C4-2B (cell line): ENCODE measurements around the gene ASXL1.
A peak's percentile ranks its signal among the peaks of the same experiment; 100 is the strongest.
"Not testable (repeated sequence)": the region's sequence is repeated elsewhere in the genome, so short reads cannot be mapped to it uniquely, and the experiment has no call there.

Experiments used
- H3K27ac ChIP-seq: fragments of 450-650 bp; 2 replicates; pipeline ENCODE4 v1.5.1; 2017
- ZFX ChIP-seq: fragments of 450-650 bp; IDR thresholded peaks from 2 replicates; pipeline ENCODE4 v1.6.1; 2017
- TF ChIP-seq, protein P1 (sequence below): fragments of 450-650 bp; conservative IDR thresholded peaks from 2 replicates; pipeline ENCODE4 v1.5.1; 2017; ENCODE audit warnings: mild to moderate bottlenecking

The ASXL1 gene

DNA sequence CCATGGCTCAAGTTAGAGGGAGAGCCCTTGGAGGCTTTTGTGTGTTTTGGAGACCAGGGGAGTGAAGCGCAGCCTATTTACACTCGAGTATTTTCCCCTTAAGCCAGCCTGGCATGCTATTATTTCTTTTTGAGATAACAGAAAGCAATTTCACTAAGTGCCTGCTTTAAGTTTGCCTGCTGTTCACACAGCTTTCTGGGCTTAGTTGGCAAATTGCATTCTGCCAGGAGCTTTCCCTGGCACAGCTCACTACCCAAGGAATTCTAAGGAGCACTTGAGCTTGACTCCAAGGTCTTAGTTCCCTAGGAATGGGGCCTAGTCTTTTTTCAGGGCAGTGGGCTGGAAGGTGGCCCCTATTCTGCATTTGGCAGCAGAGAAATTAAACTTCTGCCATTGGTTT is 19.0 kb upstream of the ASXL1 start:
- no peak overlapping the region for H3K27ac ChIP-seq
- TF ChIP-seq ZFX = no peak
- TF ChIP-seq, protein P1, sequence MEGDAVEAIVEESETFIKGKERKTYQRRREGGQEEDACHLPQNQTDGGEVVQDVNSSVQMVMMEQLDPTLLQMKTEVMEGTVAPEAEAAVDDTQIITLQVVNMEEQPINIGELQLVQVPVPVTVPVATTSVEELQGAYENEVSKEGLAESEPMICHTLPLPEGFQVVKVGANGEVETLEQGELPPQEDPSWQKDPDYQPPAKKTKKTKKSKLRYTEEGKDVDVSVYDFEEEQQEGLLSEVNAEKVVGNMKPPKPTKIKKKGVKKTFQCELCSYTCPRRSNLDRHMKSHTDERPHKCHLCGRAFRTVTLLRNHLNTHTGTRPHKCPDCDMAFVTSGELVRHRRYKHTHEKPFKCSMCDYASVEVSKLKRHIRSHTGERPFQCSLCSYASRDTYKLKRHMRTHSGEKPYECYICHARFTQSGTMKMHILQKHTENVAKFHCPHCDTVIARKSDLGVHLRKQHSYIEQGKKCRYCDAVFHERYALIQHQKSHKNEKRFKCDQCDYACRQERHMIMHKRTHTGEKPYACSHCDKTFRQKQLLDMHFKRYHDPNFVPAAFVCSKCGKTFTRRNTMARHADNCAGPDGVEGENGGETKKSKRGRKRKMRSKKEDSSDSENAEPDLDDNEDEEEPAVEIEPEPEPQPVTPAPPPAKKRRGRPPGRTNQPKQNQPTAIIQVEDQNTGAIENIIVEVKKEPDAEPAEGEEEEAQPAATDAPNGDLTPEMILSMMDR = no peak

DNA sequence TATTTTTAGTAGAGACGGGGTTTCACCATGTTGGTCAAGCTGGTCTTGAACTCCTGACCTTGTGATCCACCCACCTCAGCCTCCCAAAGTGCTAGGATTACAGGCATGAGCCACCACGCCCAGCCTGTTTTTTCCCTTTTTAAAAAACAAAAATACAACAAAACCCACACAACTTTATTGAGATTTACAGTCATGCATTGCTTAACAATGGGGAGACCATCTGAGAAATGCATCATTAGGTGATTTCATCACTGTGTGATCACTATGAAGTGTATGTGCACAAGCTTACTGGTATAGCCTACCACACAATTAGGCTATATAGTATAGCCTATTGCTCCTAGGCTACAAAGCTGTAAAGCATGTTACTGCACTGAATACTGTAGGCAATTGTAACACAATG is 17.1 kb upstream of the ASXL1 start:
- H3K27ac ChIP-seq = not testable (repeated sequence)

DNA sequence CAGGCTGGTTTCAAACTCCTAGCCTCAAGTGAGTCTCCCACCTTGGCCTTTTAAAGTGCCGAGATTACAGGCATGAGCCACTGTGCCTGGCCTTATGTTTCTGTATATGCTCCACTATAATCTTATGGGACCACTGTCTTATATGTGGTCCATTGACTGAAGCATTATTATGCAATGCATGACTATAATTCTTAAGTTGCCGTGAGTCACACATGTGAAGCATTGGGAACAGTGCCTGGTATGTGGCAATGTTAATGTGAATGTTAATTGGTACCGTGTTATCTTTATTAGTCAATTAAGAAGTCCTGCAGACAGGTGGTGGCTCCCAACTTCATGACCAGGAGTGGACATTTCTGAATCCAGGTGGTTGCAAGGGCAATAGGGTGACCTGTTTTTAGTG is 14.7 kb upstream of the ASXL1 start:
- H3K27ac ChIP-seq = peak overlapping the region; percentile 10; the same call in 1 of the 2 replicates
- no peak for TF ChIP-seq ZFX
- TF ChIP-seq, protein P1 = no peak

DNA sequence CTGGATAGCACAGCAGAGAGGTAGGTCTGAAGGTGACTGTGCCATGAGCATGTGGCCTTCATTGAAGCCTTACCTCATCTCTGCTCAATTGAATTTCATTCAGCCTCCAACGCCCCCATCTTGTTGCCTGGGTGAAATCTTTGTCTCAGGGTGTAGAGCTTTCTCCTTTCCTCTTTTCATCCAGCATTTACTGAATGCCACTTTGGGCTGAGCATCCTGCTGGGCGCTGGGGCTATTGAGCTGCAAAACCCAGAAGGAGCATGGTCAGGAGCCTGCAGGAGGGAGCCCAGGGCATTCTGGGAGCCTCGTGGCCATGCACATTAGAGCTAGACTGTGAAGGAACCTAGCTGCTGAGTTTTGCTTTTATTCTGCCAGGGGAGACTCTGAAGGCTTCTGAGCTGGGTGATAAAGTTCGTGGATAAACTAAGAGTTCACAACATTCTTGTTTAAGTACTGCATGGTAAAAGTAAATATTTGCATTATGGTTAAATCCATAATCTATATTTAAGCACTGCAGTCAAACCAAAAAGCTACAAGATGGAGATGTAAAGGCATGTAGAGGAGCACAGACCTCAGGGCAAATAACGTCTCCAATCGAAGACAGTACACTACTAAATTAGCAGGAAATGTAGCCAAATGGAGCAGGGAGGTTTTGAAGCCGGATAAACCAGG is 13.2 kb upstream of the ASXL1 start:
- TF ChIP-seq, protein P1 = no peak
- TF ChIP-seq ZFX = no peak
- peak overlapping the region; percentile 73 for H3K27ac ChIP-seq

DNA sequence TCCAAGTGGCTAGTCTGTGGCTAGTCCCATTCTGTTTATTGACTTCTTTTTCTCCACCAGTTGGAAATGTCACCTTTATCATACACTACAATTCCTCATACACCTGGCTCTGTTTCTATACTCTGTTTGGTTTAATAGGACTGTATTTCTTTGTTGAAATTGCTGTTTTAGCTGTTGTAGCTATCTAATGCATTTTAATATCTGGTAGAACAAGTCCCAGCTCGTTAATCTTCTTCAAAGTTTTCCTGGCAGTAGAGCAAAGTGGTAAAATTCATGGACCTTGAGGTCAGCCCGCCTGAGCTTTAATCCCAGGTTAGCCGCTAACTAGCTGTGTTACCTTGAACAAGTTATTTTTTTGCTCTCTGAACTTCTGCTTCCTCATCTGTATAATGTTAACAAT is 9.9 kb upstream of the ASXL1 start:
- TF ChIP-seq ZFX = no peak
- TF ChIP-seq, protein P1 = no peak
- H3K27ac ChIP-seq = peak overlapping the region; percentile 58; the same call in 1 of the 2 replicates

DNA sequence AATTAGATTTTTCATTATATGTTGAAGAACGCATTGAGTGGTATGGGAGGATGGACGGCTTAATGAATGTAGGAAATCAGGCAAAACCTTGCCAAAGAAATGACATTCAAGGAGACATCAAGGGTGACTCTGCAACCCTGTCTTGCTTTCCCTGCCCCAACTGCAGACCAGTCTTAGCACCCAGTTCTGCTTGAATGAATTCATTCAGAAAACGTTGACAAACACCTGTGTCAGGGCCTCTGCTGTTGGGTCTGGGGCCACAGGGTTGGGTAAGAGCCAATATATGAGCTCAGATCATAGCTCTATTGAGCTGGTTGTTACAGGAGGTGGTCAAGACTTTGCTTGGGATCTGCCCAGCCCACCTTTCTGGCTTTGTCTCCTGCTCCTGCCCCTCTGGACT is 7.7 kb upstream of the ASXL1 start:
- H3K27ac ChIP-seq = no peak overlapping the region
- TF ChIP-seq, protein P1 = no peak
- TF ChIP-seq ZFX = no peak

DNA sequence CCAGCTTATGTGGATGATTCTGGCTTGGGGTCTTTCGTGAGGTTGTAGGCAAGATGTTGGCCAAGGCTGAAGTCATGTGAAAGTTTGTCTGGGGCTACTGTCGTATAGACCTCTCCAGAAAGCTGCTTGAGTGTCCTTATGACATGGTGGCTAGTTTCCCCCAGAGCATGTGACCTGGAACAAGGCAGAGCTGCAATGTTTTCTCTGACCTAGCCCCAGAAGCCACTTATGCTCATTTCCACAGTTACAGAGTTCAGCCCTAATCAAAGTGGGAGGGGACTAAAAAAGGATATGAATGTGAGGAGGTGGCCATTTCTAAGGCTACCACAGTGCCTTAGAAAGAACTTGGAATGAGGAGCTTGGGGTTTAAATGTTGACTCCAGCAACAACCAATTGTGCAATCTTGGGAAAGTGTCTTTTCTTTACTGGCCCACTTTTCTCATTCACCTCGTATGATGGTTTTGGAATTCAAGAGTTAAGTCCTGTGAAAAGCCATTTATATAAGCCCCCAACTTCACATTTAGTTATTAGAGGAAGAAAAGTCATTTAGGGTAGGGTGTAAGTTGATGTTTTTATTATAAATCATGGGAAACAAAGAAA is 5.9 kb upstream of the ASXL1 start:
- no peak overlapping the region for H3K27ac ChIP-seq
- TF ChIP-seq, protein P1 = no peak
- no peak for TF ChIP-seq ZFX
